IPS-20b (cell line): ENCODE measurements around the gene KISS1.
"Not testable (repeated sequence)": the region's sequence is repeated elsewhere in the genome, so short reads cannot be mapped to it uniquely, and the experiment has no call there.

ENCODE experiments used
- H3K27ac ChIP-seq: one replicate; pipeline ENCODE4 v1.5.1; 2013; ENCODE audit warnings: low read length
- H3K27me3 ChIP-seq: 2 replicates; pipeline ENCODE4 v1.6.1; 2013; ENCODE audit warnings: mild to moderate bottlenecking, low read length, inconsistent platforms; ENCODE audit not compliant: insufficient read depth
- H3K36me3 ChIP-seq: 2 replicates; pipeline ENCODE4 v1.6.1; 2013; ENCODE audit warnings: low read depth, mild to moderate bottlenecking, inconsistent platforms, low read length, moderate library complexity; ENCODE audit not compliant: insufficient read depth
- H3K4me1 ChIP-seq: 2 replicates; pipeline ENCODE4 v1.6.1; 2013; ENCODE audit warnings: mild to moderate bottlenecking, control low read depth, inconsistent platforms, low read length, moderate library complexity; ENCODE audit not compliant: insufficient read depth
- H3K4me3 ChIP-seq: 2 replicates; pipeline ENCODE4 v1.5.1; 2013; ENCODE audit warnings: mild to moderate bottlenecking, low read length, inconsistent platforms
- H3K9ac ChIP-seq: 2 replicates; pipeline ENCODE4 v1.6.1; 2013; ENCODE audit warnings: low read depth, mild to moderate bottlenecking, inconsistent platforms, low read length, moderate library complexity
- H3K9me3 ChIP-seq: 2 replicates; pipeline ENCODE4 v1.6.1; 2013; ENCODE audit warnings: mild to moderate bottlenecking, low read depth, low read length, inconsistent platforms; ENCODE audit not compliant: insufficient read depth

KISS1 gene

GRCh38 chr1:204196068-204196795, at the start of gene KISS1:
Gene KISS1 (minus strand): TSS chr1:204196491. CDS start chr1:204192876, 3,615 bp downstream.
- Histone ChIP-seq H3K4me3 (no peak within 1 kb of the TSS), H3K36me3 (no peaks in the 10 kb centered on the region), H3K4me1 (peaks cover 6% of the 10 kb centered on the region; the same call in 1 of the 2 replicates), H3K27ac (no peak within 1 kb of the TSS), H3K9ac (0 out of 2 replicates have a peak within 1 kb of the TSS, but pooled peaks have one; percentile 11), H3K27me3 (peaks cover 30% of the 10 kb centered on the region), H3K9me3 (no peaks in the 10 kb centered on the region)

GRCh38 chr1:204242920-204243319, 46.6 kb upstream of the KISS1 start:
- H3K27me3 ChIP-seq = no peaks in the 10 kb centered on the region
- H3K4me3 ChIP-seq = no peak overlapping the region
- H3K4me1 ChIP-seq = no peaks in the 10 kb centered on the region
- no peaks in the 10 kb centered on the region for H3K9me3 ChIP-seq
- no peak overlapping the region for H3K9ac ChIP-seq
- peaks cover 6% of the 10 kb centered on the region; the same call in 1 of the 2 replicates for H3K36me3 ChIP-seq
- H3K27ac ChIP-seq = no peak overlapping the region

DNA sequence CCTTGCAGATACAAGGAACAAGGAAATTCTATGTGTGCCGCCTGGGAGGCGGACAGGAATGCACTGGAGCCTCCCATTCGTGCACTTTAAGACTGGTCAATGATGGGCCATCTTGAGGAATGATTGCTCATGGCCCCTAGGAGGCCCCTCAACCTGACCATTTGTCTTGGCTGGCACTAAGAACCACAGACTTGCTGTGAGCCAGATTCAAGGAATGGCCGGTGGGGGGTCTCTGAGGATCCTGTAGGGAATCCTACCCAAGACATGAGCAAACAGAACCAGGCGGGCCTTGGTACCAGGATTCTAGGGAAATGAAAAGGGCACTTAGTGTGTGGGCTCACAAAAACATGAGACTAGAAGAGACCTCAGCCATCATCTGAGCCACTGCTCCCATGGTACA, 45.6 kb upstream of the KISS1 start:
- no peak overlapping the region for H3K27ac ChIP-seq
- H3K4me3 ChIP-seq = no peak overlapping the region
- no peaks in the 10 kb centered on the region for H3K27me3 ChIP-seq
- no peaks in the 10 kb centered on the region for H3K4me1 ChIP-seq
- H3K9me3 ChIP-seq = no peaks in the 10 kb centered on the region
- H3K9ac ChIP-seq = no peak overlapping the region
- peaks cover 6% of the 10 kb centered on the region; the same call in 1 of the 2 replicates for H3K36me3 ChIP-seq

DNA sequence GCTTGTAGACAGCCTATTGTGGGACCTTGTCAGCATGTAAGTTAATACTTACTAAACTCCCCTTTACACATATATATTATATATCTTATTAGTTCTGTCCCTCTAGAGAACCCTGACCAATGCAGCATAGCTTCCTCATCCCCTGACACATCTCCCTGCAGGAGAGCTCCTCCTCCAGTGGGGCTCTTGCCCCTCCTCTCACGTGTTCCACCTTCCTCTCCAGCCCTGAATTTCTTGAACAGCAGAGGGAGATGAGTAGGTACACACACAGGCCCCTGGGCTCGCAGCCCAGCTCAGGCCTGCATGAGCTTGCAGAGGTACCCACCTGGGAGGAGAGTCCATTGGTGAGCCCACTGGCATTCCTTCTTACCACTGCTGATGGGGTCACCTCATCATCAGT, 44.8 kb upstream of the KISS1 start:
- peaks cover 6% of the 10 kb centered on the region; the same call in 1 of the 2 replicates for H3K36me3 ChIP-seq
- no peak overlapping the region for H3K9ac ChIP-seq
- no peaks in the 10 kb centered on the region for H3K9me3 ChIP-seq
- H3K4me3 ChIP-seq = no peak overlapping the region
- H3K4me1 ChIP-seq = no peaks in the 10 kb centered on the region
- H3K27me3 ChIP-seq = no peaks in the 10 kb centered on the region
- H3K27ac ChIP-seq = no peak overlapping the region

- Histone ChIP-seq H3K27ac (no peak overlapping the region), H3K36me3 (peaks cover 6% of the 10 kb centered on the region; the same call in 1 of the 2 replicates), H3K27me3 (no peaks in the 10 kb centered on the region), H3K9ac (no peak overlapping the region), H3K9me3 (no peaks in the 10 kb centered on the region), H3K4me1 (no peaks in the 10 kb centered on the region), H3K4me3 (no peak overlapping the region)
Measured at GRCh38 chr1:204240233-204240632, 43.9 kb upstream of the KISS1 start.

DNA sequence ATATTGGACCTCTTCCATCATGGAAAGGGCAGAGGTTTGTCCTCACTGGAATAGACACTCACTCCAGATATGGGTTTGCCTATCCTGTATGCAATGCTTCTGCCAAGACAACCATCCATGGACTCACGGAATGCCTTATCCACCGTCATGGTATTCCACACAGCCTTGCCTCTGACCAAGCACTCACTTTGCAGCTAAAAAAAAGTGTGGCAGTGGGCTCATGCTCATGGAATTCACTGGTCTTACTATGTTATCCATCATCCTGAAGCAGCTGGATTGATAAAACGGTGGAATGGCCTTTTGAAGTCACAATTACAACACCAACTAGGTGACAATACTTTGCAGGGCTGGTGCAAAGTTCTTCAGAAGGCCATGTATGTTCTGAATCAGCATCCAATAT, 43.1 kb upstream of the KISS1 start:
- not testable (repeated sequence) for H3K27me3 ChIP-seq, H3K9me3 ChIP-seq, H3K4me3 ChIP-seq, H3K4me1 ChIP-seq, H3K27ac ChIP-seq, H3K9ac ChIP-seq, H3K36me3 ChIP-seq

GRCh38 chr1:204238520-204238919, 42.2 kb upstream of the KISS1 start:
- H3K9me3 ChIP-seq, H3K27me3 ChIP-seq, H3K9ac ChIP-seq, H3K4me3 ChIP-seq, H3K4me1 ChIP-seq, H3K27ac ChIP-seq, H3K36me3 ChIP-seq: not testable (repeated sequence)

GRCh38 chr1:204237515-204237914, 41.2 kb upstream of the KISS1 start:
- H3K9me3 ChIP-seq, H3K4me1 ChIP-seq, H3K4me3 ChIP-seq, H3K9ac ChIP-seq, H3K27me3 ChIP-seq, H3K27ac ChIP-seq, H3K36me3 ChIP-seq: not testable (repeated sequence)

DNA sequence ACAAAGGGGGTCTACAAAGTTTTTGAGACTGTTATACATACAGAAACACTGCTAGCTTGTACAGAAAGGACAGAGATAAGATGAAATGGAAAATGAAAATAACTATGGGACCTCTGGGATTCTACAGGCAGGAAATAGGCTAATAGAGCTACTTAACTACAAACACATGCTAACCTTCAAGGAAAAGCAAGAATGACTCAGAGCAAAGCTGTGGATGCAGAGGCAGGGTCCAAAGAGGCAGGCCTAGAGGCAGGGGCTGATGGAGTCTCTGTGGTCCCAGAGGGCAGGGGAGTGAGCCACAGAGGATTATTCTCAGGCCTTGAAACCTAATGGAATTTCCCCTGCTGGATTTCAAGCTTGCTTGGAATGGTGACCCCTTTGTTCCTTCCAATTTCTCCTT, 36.2 kb upstream of the KISS1 start:
- H3K4me3 ChIP-seq = no peak overlapping the region
- no peak overlapping the region for H3K27ac ChIP-seq
- no peaks in the 10 kb centered on the region for H3K9me3 ChIP-seq
- no peaks in the 10 kb centered on the region for H3K27me3 ChIP-seq
- H3K36me3 ChIP-seq = peaks cover 12% of the 10 kb centered on the region; the same call in 1 of the 2 replicates
- H3K9ac ChIP-seq = no peak overlapping the region
- H3K4me1 ChIP-seq = no peaks in the 10 kb centered on the region

GRCh38 chr1:204230211-204230610, 33.9 kb upstream of the KISS1 start:
- Histone ChIP-seq H3K27me3 (no peaks in the 10 kb centered on the region), H3K9me3 (no peaks in the 10 kb centered on the region), H3K27ac (no peak overlapping the region), H3K4me3 (no peak overlapping the region), H3K9ac (no peak overlapping the region), H3K4me1 (no peaks in the 10 kb centered on the region), H3K36me3 (peaks cover 19% of the 10 kb centered on the region; the same call in 1 of the 2 replicates)

GRCh38 chr1:204228896-204229295, 32.6 kb upstream of the KISS1 start:
- Histone ChIP-seq H3K9me3 (no peaks in the 10 kb centered on the region), H3K27ac (no peak overlapping the region), H3K4me1 (no peaks in the 10 kb centered on the region), H3K36me3 (peaks cover 17% of the 10 kb centered on the region; the same call in 1 of the 2 replicates), H3K27me3 (no peaks in the 10 kb centered on the region), H3K9ac (no peak overlapping the region), H3K4me3 (no peak overlapping the region)

DNA sequence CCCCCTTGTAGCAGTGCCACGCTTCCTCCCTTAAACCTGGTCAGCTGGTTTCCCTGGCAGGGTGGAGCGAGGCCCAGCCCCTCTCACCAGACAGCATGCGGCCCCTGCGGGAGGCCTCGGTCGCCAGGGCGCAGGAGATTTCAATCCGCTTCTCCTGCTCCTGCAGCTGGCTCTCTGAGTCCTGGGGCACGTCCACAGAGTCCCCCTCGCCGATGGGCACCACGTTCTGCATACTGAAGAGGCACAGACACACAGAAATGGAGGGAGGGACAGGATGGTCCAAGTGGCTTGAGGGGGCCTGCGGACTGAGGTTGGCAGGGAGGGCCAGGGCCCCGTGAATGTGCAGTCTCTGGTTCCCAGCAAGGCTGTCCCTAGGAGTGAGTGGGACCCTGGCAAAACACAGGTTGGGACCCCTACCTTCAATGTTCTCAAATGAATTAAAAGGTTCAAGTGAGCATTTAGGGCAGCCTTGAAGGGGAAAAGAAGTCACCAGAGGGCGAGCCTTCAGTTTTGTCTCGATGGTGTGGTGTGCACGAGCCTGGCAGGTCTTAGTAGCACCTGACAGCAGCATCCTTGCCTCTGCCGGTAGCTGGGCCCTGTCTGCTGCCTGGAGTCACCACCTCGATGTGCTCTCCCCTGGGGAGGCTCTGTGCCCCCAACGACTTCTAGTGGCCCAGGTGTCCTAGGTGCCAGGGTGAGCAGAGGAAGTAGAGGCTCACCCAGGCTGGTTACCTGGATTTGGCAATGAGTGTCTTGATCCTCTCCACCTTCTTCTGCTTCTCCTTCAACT, 31.9 kb upstream of the KISS1 start:
- H3K4me1 ChIP-seq = no peaks in the 10 kb centered on the region
- H3K9ac ChIP-seq = no peak overlapping the region
- no peaks in the 10 kb centered on the region for H3K9me3 ChIP-seq
- H3K4me3 ChIP-seq = no peak overlapping the region
- no peaks in the 10 kb centered on the region for H3K27me3 ChIP-seq
- H3K27ac ChIP-seq = no peak overlapping the region
- H3K36me3 ChIP-seq = peaks cover 15% of the 10 kb centered on the region; the same call in 1 of the 2 replicates
